Ishikawa (cell line): ENCODE measurements around the gene DCANP1.

Experiments
- CEBPB ChIP-seq: IDR thresholded peaks from 2 replicates; pipeline ENCODE4 v1.6.1; 2012
- CREB1 ChIP-seq: IDR thresholded peaks from 2 replicates; pipeline ENCODE4 v1.6.1; 2012; ENCODE audit warnings: low read depth
- EGR1 ChIP-seq: IDR thresholded peaks from 2 replicates; pipeline ENCODE4 v1.6.1; 2012
- EP300 ChIP-seq: IDR thresholded peaks from 2 replicates; pipeline ENCODE4 v1.6.1; 2012; ENCODE audit warnings: borderline replicate concordance
- FOXM1 ChIP-seq: IDR thresholded peaks from 2 replicates; pipeline ENCODE4 v1.6.1; 2012; ENCODE audit warnings: low read depth, borderline replicate concordance
- MAX ChIP-seq: IDR thresholded peaks from 2 replicates; pipeline ENCODE4 v1.6.1; 2012
- NFIC ChIP-seq: IDR thresholded peaks from 2 replicates; pipeline ENCODE4 v1.6.1; 2012
- RAD21 ChIP-seq: IDR thresholded peaks from 2 replicates; pipeline ENCODE4 v1.6.1; 2012; ENCODE audit warnings: low read depth
- REST ChIP-seq: IDR thresholded peaks from 2 replicates; pipeline ENCODE4 v1.6.1; 2012; ENCODE audit warnings: low read depth, mild to moderate bottlenecking
- TAF1 ChIP-seq: IDR thresholded peaks from 2 replicates; pipeline ENCODE4 v1.6.1; 2012; ENCODE audit warnings: low read depth, mild to moderate bottlenecking
- TCF12 ChIP-seq: IDR thresholded peaks from 2 replicates; pipeline ENCODE4 v1.6.1; 2012; ENCODE audit warnings: low read depth
- TEAD4 ChIP-seq: IDR thresholded peaks from 2 replicates; pipeline ENCODE4 v1.6.1; 2012
- USF1 ChIP-seq: IDR thresholded peaks from 2 replicates; pipeline ENCODE4 v1.6.1; 2012
- YY1 ChIP-seq: IDR thresholded peaks from 2 replicates; pipeline ENCODE4 v1.6.1; 2012; ENCODE audit warnings: low read depth

- TF ChIP-seq REST (no peak), RAD21 (no peak), TEAD4 (no peak), NFIC (no peak), YY1 (no peak), CEBPB (no peak), EP300 (no peak), EGR1 (no peak), CREB1 (no peak), MAX (no peak), TAF1 (no peak), USF1 (no peak), FOXM1 (no peak), TCF12 (no peak)
Measured at GRCh38 chr5:135472141-135472540, 25.0 kb upstream of the DCANP1 start.
